ENCODE measurements around the gene ATPAF1. TPM values are rescaled to one million over a fixed set of nuclear protein-coding genes. Genes with fewer than 3 reads are reported as not detected.
"Not testable (repeated sequence)": the region's sequence is repeated elsewhere in the genome, so short reads cannot be mapped to it uniquely, and the experiment has no call there.

The ATPAF1 gene
- total and polyA plus RNA-seq, 7 donors, result 60.9 to 156 (median 100) TPM

GRCh38 chr1:46672696-46673095 is 4.5 kb upstream of the ATPAF1 start:
- intact Hi-C loops (cut with DNase I), result no loop called here
- no peak overlapping the region for H3K4me3 ChIP-seq
- H3K4me1 ChIP-seq, result no peaks in the 10 kb centered on the region
- TF ChIP-seq, protein P1, sequence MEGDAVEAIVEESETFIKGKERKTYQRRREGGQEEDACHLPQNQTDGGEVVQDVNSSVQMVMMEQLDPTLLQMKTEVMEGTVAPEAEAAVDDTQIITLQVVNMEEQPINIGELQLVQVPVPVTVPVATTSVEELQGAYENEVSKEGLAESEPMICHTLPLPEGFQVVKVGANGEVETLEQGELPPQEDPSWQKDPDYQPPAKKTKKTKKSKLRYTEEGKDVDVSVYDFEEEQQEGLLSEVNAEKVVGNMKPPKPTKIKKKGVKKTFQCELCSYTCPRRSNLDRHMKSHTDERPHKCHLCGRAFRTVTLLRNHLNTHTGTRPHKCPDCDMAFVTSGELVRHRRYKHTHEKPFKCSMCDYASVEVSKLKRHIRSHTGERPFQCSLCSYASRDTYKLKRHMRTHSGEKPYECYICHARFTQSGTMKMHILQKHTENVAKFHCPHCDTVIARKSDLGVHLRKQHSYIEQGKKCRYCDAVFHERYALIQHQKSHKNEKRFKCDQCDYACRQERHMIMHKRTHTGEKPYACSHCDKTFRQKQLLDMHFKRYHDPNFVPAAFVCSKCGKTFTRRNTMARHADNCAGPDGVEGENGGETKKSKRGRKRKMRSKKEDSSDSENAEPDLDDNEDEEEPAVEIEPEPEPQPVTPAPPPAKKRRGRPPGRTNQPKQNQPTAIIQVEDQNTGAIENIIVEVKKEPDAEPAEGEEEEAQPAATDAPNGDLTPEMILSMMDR (IDR thresholded peaks at IDR 0.05), result no peak
- 68 to 73% (median 69%) methylated on average over 8 of the region's 8 CpGs for WGBS, 3 donors
- peaks cover 0 to 38% of the 10 kb centered on the region in 2 donors for H3K36me3 ChIP-seq (ENCODE audit: insufficient read depth in 1 of 2, low read depth in 1 of 2)
- H3K27ac ChIP-seq, result no peak overlapping the region
- no peaks in the 10 kb centered on the region for H3K27me3 ChIP-seq (ENCODE audit: insufficient read depth in 3 of 3, low read length in 2 of 3)
- no peak for DNase-seq
- H3K9me3 ChIP-seq, result no peaks in the 10 kb centered on the region
- ATAC-seq, result no peak

DNA sequence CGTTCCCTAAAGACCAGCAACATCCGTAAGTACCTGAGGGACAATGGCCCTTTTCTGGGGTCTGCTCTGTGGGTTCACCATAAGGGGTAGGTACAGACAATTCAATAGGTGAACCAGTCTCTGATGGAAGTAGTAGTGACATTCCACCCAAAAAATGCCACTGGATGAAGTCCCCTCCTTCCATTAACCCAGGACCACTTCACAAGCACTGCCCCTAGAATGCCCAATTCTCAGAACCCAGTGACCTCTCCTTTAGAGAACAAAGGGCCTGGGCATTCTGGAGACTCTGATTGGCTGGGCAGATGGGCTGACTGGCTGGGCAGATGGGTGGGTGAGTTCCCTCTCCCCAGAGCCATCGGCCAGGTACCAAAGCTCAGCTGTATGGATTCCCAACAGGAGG is 3.4 kb upstream of the ATPAF1 start, which contains the start of gene TEX38:
Gene TEX38, plus strand, starts transcription at position 301 of the 400 bp plus-strand sequence. Its CDS starts 81 bp downstream, at position 382.
- intact Hi-C loops (cut with DNase I), result no loop called here
- TF ChIP-seq, protein P1 (IDR thresholded peaks at IDR 0.05), result no peak
- Histone ChIP-seq H3K4me1 (peaks cover 10% of the 10 kb centered on the region), H3K9me3 (no peaks in the 10 kb centered on the region), H3K27me3 (ENCODE audit: insufficient read depth in 3 of 3, low read length in 2 of 3) (no peaks in the 10 kb centered on the region), H3K4me3 (no peak within 1 kb of the TSS), H3K36me3 (ENCODE audit: insufficient read depth in 1 of 2, low read depth in 1 of 2) (peaks cover 0 to 30% of the 10 kb centered on the region in 2 donors), H3K27ac (no peak within 1 kb of the TSS)
- 82 to 89% (median 84%) methylated on average over 3 of the region's 3 CpGs for WGBS, 3 donors
- ATAC-seq, result no peak
- DNase-seq, result no peak

DNA sequence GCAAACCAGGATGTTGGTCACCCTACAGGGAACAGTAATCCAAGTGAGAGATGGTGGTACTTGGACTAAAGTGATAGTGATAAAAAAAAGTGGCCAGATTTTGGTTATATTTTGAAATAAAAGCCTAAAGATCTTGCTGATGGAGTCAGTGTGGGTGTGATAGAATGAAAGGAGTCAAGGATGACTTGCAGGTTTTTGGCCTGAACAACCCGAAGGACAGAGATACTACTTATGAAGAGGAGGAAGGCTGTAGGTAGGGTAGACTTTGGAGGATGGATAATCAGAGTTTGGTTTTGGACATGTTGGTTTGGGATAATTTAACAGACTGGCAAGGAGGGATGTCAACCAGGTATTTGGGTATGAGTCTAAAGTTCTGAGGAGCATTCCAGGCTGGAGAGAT is 2.0 kb upstream of the ATPAF1 start:
- intact Hi-C loops (cut with DNase I), result no loop called here
- 77 to 94% (median 80%) methylated on average over 1 of the region's 1 CpG for WGBS, 3 donors
- no peak for DNase-seq
- TF ChIP-seq, protein P1 (IDR thresholded peaks at IDR 0.05), result no peak
- Histone ChIP-seq H3K36me3 (ENCODE audit: insufficient read depth in 1 of 2, low read depth in 1 of 2) (peaks cover 0 to 30% of the 10 kb centered on the region in 2 donors), H3K27ac (no peak overlapping the region), H3K27me3 (ENCODE audit: insufficient read depth in 3 of 3, low read length in 2 of 3) (no peaks in the 10 kb centered on the region), H3K9me3 (no peaks in the 10 kb centered on the region), H3K4me1 (peaks cover 17% of the 10 kb centered on the region), H3K4me3 (no peak overlapping the region)
- no peak for ATAC-seq

DNA sequence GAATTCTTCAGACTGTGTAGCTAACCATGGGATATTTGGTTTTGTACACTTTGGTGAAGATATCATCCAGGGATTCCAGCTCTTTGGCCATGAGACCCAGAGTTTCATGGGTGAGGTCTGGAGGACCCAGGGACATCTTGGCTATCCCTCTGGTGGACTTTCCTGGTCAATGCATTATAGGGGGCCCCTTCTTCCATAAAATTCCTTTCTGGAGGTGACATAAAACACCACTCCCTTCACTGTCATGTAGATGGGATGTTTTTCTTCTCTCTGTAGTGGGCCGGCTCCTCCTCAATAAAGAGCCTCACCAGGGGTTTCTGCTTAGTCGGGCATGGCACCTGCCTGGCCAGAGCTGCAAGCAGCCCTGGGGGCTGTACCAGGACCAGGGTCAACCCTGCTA is 2.2 kb downstream of the ATPAF1 start:
- peaks cover 6 to 57% of the 10 kb centered on the region in 2 donors for H3K36me3 ChIP-seq (ENCODE audit: insufficient read depth in 1 of 2, low read depth in 1 of 2)
- no peak for DNase-seq
- intact Hi-C loops (cut with DNase I), result loop anchor here (5.0 kb wide), 4 partner anchors 44 to 56 kb away; partner anchors contain the start of genes EFCAB14 (in 1 of the 2) and MOB3C (in 1 of the 2)
- H3K4me3 ChIP-seq, result peak overlapping the region; percentile 96
- ATAC-seq, result no peak
- H3K27me3 ChIP-seq (ENCODE audit: insufficient read depth in 3 of 3, low read length in 2 of 3), result no peaks in the 10 kb centered on the region
- TF ChIP-seq, protein P1 (IDR thresholded peaks at IDR 0.05), result no peak
- no peaks in the 10 kb centered on the region for H3K9me3 ChIP-seq
- H3K27ac ChIP-seq, result no peak overlapping the region
- 54 to 71% (median 54%) methylated on average over 2 of the region's 2 CpGs for WGBS, 3 donors
- H3K4me1 ChIP-seq, result peaks cover 17% of the 10 kb centered on the region

DNA sequence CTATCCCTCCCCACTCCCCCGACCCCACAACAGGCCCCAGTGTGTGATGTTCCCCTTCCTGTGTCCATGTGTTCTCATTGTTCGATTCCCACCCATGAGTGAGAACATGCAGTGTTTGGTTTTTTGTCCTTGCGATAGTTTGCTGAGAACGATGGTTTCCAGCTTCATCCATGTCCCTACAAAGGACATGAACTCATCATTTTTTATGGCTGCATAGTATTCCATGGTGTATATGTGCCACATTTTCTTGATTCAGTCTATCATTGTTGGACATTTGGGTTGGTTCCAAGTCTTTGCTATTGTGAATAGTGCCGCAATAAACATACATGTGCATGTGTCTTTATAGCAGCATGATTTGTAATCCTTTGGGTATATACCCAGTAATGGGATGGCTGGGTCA is 5.2 kb downstream of the ATPAF1 start:
- H3K9me3 ChIP-seq; H3K4me3 ChIP-seq; H3K27ac ChIP-seq; ATAC-seq; H3K27me3 ChIP-seq (ENCODE audit: insufficient read depth in 3 of 3, low read length in 2 of 3); DNase-seq; intact Hi-C loops (cut with DNase I): not testable (repeated sequence)
- 89 to 97% (median 90%) methylated on average over 2 to 5 of the region's 5 CpGs for WGBS, 3 donors
- peaks cover 6 to 86% of the 10 kb centered on the region in 2 donors for H3K36me3 ChIP-seq (ENCODE audit: insufficient read depth in 1 of 2, low read depth in 1 of 2)
- H3K4me1 ChIP-seq, result peaks cover 17% of the 10 kb centered on the region

DNA sequence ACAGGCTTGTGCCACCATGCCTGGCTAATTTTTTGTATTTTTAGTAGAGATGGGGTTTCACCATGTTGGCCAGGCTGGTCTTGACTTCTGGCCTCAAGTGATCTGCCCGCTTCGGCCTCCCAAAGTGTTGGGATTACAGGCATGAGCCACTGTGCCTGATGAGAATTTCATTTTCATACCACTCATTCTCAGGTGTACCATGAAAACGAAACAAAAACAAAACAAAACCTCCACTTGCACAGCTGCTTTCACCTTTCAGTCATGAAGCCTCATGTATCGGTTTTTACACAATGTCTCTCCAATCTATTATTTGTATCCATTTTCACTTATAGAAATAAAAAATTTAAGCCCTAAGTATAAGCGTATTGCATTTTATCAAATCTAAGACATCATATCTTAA is 8.0 kb downstream of the ATPAF1 start:
- H3K9me3 ChIP-seq; H3K4me1 ChIP-seq; DNase-seq; H3K27me3 ChIP-seq (ENCODE audit: insufficient read depth in 3 of 3, low read length in 2 of 3); ATAC-seq; H3K4me3 ChIP-seq; intact Hi-C loops (cut with DNase I); H3K27ac ChIP-seq: not testable (repeated sequence)
- 84 to 89% (median 87%) methylated on average over 5 of the region's 5 CpGs for WGBS, 3 donors
- peaks cover 7 to 96% of the 10 kb centered on the region in 2 donors for H3K36me3 ChIP-seq (ENCODE audit: insufficient read depth in 1 of 2, low read depth in 1 of 2)

All from psoas muscle (tissue), 8 donors.